PFSK-1 (cell line): ENCODE measurements around the gene MTRF1L.

ENCODE experiments used
- FOXP2 ChIP-seq: optimal IDR thresholded peaks from 2 replicates; pipeline ENCODE3; 2011; ENCODE audit warnings: borderline replicate concordance, control low read depth, inconsistent platforms; ENCODE audit not compliant: insufficient read depth; ENCODE audit errors: extremely low read length, extremely low read depth
- POLR2AphosphoS5 ChIP-seq: IDR thresholded peaks from 2 replicates; pipeline ENCODE4 v1.6.1; 2012; ENCODE audit warnings: low read depth, mild to moderate bottlenecking, control low read depth, low read length, moderate library complexity
- SIN3A ChIP-seq: IDR thresholded peaks from 2 replicates; pipeline ENCODE4 v1.6.1; 2012; ENCODE audit warnings: mild to moderate bottlenecking, low read length, moderate library complexity, borderline replicate concordance; ENCODE audit not compliant: insufficient read depth
- TAF1 ChIP-seq: IDR thresholded peaks from 2 replicates; pipeline ENCODE4 v1.6.1; 2012; ENCODE audit warnings: low read length, control low read depth, borderline replicate concordance; ENCODE audit not compliant: insufficient read depth
- TF ChIP-seq, protein P1 (sequence below), 2 experiments: IDR thresholded peaks; 2 replicates each; pipeline versions ENCODE4 v1.6.1 to v1.8.0; 2011 to 2012; ENCODE audit warnings: low read depth in 2 of 2, low read length in 2 of 2, control low read depth in 1 of 2, inconsistent platforms in 1 of 2, mild to moderate bottlenecking in 1 of 2, moderate library complexity in 1 of 2; ENCODE audit not compliant: insufficient read depth in 1 of 2

DNA sequence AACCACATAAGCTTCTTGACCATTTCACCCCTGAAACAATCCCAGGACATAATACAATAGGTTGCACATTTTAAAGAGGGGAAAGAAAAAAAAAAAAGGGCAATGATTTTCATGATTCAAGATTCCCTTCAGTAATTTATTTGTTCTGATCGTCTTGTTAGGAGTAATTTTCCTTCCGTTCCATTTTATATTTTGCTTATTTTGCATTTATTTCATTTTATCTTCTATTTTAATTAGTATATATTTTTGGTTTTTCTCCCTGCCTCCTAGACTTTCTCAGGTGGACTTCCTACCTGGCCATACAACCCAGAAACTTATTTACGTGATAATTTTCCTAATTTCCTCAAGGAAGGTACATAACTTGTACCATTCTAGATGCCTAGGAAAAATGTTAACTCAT, 52.3 kb downstream of the MTRF1L start:
- TF ChIP-seq, protein P1, sequence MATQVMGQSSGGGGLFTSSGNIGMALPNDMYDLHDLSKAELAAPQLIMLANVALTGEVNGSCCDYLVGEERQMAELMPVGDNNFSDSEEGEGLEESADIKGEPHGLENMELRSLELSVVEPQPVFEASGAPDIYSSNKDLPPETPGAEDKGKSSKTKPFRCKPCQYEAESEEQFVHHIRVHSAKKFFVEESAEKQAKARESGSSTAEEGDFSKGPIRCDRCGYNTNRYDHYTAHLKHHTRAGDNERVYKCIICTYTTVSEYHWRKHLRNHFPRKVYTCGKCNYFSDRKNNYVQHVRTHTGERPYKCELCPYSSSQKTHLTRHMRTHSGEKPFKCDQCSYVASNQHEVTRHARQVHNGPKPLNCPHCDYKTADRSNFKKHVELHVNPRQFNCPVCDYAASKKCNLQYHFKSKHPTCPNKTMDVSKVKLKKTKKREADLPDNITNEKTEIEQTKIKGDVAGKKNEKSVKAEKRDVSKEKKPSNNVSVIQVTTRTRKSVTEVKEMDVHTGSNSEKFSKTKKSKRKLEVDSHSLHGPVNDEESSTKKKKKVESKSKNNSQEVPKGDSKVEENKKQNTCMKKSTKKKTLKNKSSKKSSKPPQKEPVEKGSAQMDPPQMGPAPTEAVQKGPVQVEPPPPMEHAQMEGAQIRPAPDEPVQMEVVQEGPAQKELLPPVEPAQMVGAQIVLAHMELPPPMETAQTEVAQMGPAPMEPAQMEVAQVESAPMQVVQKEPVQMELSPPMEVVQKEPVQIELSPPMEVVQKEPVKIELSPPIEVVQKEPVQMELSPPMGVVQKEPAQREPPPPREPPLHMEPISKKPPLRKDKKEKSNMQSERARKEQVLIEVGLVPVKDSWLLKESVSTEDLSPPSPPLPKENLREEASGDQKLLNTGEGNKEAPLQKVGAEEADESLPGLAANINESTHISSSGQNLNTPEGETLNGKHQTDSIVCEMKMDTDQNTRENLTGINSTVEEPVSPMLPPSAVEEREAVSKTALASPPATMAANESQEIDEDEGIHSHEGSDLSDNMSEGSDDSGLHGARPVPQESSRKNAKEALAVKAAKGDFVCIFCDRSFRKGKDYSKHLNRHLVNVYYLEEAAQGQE (IDR thresholded peaks at IDR 0.05; ENCODE audit: insufficient read depth in 1 of 2, low read depth in 2 of 2, low read length in 2 of 2), result no peak
- no peak for TF ChIP-seq POLR2AphosphoS5
- TF ChIP-seq TAF1, result no peak
- TF ChIP-seq SIN3A, result no peak
- TF ChIP-seq FOXP2, result no peak
